ENCODE measurements around the gene CDK5R1.

Gene CDK5R1

GRCh38 chr17:32471652-32472051 lies 15.1 kb upstream of the CDK5R1 start:
- DNase-seq: no peak

DNA sequence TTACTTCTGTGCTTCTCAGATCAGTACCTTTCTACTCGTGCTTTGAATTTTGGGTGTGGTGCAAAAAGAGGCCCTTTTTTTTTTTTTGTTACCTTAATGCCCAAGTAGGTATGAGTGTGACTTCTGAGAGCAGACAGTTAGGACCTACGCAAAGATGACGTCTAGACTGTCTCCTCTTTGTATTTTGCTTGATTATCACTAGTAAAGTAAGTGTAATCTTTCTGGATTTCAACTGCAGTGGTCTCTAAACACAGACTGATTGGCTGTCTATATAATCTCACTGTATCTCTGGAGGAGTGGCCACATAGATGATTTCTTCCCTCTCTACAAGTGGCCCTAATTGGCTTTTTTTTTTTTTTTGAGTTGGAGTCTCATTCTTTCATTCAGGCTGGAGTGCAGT lies 11.5 kb upstream of the CDK5R1 start:
- DNase-seq: no peak

GRCh38 chr17:32477220-32477619 lies 9.6 kb upstream of the CDK5R1 start:
- no peak for DNase-seq

- DNase-seq: no peak
Measured at GRCh38 chr17:32479074-32479617, 7.6 kb upstream of the CDK5R1 start.

DNA sequence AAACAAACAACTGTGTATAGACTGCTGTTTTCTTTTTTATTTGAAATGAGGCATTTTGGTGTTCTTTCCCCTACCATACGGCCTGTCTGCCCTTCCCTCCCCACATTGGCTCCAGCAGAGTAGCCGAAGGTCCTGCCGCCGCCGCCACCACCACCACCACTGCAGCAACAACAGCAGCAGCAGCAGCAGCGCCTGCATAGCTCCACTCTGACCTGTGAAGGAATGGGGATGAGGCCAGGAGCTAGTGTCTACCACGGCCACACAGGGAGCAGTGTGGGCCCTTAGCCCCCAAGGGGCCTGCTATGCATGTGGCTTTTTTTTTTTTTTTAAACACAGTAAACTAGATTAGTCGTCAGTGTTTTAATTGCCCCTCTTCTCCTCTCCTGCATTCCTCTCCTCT lies 5.6 kb upstream of the CDK5R1 start:
- DNase-seq: no peak

GRCh38 chr17:32482568-32483320 lies 4.0 kb upstream of the CDK5R1 start:
- DNase-seq: no peak

DNA sequence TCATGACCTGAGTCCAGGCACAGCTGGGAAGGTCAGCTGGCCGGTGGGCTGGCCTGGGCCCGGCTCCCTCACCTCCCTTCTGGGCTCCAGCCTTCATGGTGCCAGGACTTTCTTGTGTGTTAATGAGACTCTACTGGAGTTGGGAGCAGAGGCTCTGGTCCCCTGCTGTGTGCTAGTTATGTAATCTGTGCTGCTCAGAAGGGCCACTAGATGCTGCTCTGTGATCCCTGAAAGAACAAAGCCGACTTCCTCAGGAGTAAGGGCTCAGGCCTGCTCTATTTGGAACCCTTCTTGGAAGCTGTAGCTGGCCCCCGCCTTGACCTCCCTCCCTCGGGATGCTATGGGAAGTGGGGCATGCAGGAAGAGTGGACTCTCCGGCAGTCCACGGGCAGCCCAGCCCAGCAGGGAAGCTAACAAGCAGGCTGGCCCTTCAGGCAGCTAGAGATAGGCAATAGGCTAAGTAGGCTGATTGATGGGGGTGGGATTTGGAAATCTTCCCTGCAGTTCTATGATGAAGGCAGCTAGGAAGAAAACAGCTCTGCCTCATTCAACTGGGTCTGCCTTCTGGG lies 3.3 kb upstream of the CDK5R1 start:
- no peak for DNase-seq

GRCh38 chr17:32484041-32484461 lies 2.7 kb upstream of the CDK5R1 start:
- DNase-seq: no peak

DNA sequence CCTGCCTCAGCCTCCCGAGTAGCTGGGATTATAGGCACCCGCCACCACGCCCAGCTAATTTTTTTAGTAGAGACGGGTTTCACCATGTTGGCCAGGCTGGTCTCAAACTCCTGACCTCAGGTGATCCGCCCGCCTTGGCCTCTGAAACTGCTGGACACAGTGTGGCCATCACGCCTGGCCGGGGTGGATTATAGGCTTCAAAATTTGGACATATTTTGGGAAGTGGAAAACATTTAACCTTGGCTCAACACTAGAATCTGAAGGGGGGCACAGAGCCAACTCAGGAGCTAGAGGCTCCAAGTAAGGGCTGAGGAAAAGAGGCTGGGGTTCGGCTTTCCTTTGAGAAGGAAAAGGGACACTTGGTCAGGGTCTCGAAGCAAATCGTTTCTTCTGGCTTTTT lies 2.2 kb upstream of the CDK5R1 start:
- DNase-seq: no peak

DNA sequence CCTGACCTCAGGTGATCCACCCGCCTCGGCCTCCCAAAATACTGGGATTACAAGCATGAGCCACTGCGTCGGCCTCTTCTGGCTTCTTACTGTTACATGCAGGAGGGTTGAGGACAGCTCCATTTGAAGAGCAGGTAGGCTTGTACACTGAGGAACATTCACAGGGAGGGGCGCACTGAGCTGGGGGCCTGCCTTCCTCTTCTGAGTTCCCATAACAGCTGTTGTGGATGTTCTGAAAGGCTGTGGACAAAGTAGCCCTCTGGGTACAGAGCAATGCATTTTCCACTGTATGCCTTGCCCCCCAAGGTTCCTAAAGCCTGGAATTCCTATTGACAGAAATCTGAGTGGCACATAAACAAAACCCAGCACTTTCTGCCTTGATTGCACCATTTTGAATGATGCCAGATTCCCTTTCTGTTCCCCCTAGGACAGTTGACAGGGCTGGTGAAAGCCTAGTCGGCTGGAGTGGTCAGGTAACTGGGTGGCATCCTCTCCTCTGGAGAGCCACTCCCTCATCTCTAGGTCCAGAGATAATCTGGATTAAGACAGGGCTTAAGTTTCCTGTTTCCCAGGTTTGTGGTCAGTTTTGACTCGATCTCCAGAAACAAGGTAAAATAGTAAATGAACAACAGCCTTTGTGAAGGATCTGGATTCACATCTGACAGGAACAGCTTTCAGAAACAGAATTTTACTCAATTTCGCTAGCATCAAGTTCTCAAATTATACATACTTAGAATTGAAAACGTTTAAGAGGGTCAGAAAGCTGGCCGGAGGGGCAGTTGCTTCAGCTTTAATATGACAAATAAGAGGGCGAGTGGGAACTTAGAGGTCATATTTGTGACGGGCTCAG lies 1.3 kb upstream of the CDK5R1 start:
- DNase-seq: no peak

DNA sequence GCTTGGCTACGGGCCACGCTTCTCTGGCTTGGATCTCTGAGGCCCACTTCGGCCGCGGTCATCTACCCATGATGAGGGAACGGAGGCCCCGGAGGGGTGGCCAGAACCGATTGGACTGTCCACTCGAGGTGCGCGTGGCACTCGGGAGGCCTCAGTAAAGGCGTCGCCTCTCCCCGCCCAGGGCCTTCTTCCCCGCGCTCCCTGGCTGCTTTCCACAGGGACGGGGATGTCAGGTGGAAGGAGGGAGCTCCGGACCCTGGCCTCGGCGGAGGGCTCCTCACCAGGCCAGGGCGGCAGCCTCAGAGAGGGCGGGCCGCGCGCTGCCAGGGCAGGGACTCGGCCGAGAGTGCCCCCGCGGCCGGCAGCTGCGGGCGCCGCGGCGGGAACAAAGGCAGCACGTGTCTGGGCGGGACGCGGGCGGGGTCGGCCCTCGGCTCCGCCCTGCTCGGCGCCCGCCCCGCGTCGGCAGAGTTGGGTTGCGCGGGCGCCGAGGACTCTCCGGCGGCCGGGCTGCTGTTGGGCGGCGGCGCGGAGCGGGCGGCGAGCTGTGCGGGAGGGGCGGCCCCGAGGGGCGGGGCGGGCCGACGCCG lies 587 bp upstream of the CDK5R1 start:
- peak; percentile 58 for DNase-seq

DNA sequence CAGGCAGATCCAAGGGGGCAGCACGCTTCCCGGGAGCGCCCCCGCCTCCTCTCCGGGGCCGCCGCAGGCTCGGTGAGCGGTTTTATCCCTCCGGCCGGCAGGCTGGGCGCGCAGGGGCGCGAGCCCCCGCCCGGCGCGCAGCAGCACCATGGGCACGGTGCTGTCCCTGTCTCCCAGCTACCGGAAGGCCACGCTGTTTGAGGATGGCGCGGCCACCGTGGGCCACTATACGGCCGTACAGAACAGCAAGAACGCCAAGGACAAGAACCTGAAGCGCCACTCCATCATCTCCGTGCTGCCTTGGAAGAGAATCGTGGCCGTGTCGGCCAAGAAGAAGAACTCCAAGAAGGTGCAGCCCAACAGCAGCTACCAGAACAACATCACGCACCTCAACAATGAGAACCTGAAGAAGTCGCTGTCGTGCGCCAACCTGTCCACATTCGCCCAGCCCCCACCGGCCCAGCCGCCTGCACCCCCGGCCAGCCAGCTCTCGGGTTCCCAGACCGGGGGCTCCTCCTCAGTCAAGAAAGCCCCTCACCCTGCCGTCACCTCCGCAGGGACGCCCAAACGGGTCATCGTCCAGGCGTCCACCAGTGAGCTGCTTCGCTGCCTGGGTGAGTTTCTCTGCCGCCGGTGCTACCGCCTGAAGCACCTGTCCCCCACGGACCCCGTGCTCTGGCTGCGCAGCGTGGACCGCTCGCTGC lies 832 bp downstream of the CDK5R1 start:
- no peak for DNase-seq

DNA sequence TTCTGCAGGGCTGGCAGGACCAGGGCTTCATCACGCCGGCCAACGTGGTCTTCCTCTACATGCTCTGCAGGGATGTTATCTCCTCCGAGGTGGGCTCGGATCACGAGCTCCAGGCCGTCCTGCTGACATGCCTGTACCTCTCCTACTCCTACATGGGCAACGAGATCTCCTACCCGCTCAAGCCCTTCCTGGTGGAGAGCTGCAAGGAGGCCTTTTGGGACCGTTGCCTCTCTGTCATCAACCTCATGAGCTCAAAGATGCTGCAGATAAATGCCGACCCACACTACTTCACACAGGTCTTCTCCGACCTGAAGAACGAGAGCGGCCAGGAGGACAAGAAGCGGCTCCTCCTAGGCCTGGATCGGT lies 1.4 kb downstream of the CDK5R1 start:
- no peak for DNase-seq

DNA sequence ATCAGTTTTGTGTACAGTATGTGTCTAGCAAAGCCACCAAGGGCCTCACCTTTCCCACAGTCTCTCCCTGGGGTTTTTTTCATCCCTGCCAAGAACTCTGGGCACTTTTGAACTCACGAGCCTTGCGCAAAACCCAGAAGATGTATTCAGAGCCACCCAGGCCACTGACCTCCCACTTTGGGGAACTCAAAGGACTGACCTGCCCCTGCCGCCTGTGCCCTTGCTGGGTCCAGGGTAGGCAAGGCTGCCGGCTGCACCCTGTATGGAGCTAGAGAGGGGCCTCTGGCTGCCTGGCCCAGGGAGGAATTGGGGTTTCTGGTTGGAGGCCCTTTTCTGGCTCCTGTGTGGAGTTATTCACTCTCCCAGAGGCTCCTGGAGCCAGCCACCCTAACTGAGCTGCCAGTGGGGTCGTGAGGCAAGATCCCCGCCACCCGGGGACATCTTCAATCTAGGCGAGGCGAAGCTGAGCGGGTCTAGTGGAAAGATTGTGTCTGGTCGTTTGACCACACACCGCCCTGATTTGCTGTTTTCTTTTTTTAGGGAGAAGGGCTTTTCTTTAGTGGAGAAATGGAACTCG lies 1.9 kb downstream of the CDK5R1 start:
- DNase-seq: no peak

DNA sequence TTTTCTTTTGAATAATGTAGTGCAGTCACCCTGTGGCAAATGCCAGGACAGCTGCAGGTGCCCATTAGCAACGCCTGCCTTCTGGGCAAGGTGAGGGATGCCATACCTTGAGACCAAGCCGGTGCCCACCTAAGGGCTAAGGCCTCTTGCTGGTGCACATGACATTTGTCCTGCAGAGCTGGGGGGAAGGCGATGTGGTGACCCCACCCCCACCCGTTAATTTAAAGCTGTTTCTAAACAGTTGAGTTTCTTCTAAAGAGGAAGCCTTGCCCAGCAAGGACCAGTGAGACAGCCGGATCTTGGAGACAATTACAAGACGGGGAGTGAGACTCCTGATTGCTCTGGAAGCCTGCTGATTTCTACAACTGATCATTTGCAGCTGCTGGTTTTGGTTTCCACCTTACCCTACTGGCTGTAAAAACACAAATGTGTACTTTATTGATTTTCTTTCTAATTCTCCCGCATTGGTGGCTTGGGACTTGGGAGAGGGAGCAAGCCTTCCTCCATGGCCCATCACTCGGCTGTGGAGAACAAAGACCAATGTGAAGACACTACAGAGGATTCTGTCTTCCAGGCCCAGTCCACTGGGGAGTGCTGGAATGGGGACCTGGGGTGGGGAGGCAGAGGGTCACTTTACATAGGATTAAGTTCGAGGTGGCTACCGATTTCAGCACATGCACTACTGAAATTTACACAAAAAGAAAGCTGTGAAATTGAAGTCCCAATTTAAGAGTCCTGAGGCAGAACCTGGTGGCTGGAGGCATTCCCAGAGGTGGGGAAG lies 2.7 kb downstream of the CDK5R1 start:
- no peak for DNase-seq

DNA sequence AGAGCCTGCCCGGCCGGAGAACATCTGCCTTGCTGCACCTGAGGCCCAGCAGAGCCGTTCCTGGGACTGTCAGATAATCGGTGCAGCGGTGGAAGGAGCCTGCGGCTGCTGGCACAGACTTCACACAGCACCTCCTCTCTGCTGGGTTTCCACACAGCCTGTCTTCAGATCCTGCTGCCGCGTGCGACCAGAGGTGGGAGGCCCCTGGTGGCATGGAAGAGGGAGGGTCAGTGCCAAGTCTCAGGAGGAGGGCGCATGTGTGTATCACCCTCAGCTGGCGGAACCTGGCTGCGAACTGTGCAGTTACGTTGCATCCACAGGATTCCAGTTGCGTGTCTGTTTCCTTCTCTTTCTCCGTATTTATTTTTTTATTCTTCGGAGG lies 3.3 kb downstream of the CDK5R1 start:
- no peak for DNase-seq

- DNase-seq: no peak
Measured at GRCh38 chr17:32491371-32492263, 4.8 kb downstream of the CDK5R1 start.

GRCh38 chr17:32492264-32492589 lies 5.4 kb downstream of the CDK5R1 start:
- no peak for DNase-seq

- DNase-seq: no peak
Measured at GRCh38 chr17:32492648-32493289, 6.0 kb downstream of the CDK5R1 start.

DNA sequence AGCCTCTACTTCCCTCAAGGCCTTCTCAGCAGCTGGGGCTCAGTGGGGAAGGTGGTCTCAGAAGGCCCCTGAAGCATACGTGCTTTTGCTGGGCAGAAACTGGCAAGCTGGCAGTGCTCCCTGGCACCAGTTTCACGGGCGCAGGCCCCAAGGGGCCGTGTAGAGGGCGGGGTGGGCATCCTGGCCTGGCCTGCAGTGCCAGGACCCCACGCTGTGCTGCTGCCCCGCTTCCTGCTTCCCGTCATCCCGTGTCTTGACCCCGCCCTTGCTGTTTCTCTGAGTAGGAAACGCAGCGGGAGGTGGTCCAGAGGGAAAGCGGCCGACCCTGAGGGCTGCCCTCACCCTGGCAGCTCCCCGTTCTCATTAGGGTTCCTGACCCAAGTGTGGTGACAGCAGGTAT lies 6.8 kb downstream of the CDK5R1 start:
- no peak for DNase-seq

Data from T-helper 9 cell (primary cell).